ELR (cell line): ENCODE data around the gene TTBK2.
"Not testable (repeated sequence)": the region's sequence is repeated elsewhere in the genome, so short reads cannot be mapped to it uniquely, and the experiment has no call there.

Experiments
- DNase-seq: peaks from one replicate; pipeline ENCODE4 v3.0.0-alpha.2; 2015; ENCODE audit warnings: low read depth

TTBK2 gene

GRCh38 chr15:42825599-42825998 lies 95.0 kb downstream of the TTBK2 start:
- DNase-seq: no peak

GRCh38 chr15:42820811-42821210 lies 99.8 kb downstream of the TTBK2 start:
- no peak for DNase-seq

GRCh38 chr15:42819786-42820185 lies 100.8 kb downstream of the TTBK2 start:
- DNase-seq: no peak

- no peak for DNase-seq
Measured at GRCh38 chr15:42811433-42811832, 109.1 kb downstream of the TTBK2 start.

- DNase-seq: no peak
Measured at GRCh38 chr15:42808913-42809312, 111.7 kb downstream of the TTBK2 start.

GRCh38 chr15:42805266-42805665 lies 115.3 kb downstream of the TTBK2 start:
- DNase-seq: no peak

GRCh38 chr15:42804739-42805138 lies 115.8 kb downstream of the TTBK2 start:
- DNase-seq: no peak

GRCh38 chr15:42803436-42803835 lies 117.1 kb downstream of the TTBK2 start:
- no peak for DNase-seq

- DNase-seq: no peak
Measured at GRCh38 chr15:42802168-42802567, 118.4 kb downstream of the TTBK2 start.

- DNase-seq: peak; percentile 8
Measured at GRCh38 chr15:42800731-42801474, 119.7 kb downstream of the TTBK2 start.

- DNase-seq: no peak
Measured at GRCh38 chr15:42798802-42799201, 121.8 kb downstream of the TTBK2 start.

- DNase-seq: peak; percentile 31
Measured at GRCh38 chr15:42796955-42797782, 123.4 kb downstream of the TTBK2 start.

- no peak for DNase-seq
Measured at GRCh38 chr15:42788725-42789124, 131.9 kb downstream of the TTBK2 start.

GRCh38 chr15:42786978-42787377 lies 133.6 kb downstream of the TTBK2 start:
- DNase-seq: no peak

- no peak for DNase-seq
Measured at GRCh38 chr15:42785569-42785968, 135.0 kb downstream of the TTBK2 start.

GRCh38 chr15:42784705-42785104 lies 135.9 kb downstream of the TTBK2 start:
- DNase-seq: no peak

- DNase-seq: no peak
Measured at GRCh38 chr15:42782716-42783115, 137.9 kb downstream of the TTBK2 start.

- DNase-seq: no peak
Measured at GRCh38 chr15:42775416-42775815, 145.2 kb downstream of the TTBK2 start.

- DNase-seq: no peak
Measured at GRCh38 chr15:42772901-42773300, 147.7 kb downstream of the TTBK2 start.

GRCh38 chr15:42772144-42772543 lies 148.4 kb downstream of the TTBK2 start:
- DNase-seq: no peak

GRCh38 chr15:42766109-42766508 lies 154.5 kb downstream of the TTBK2 start:
- not testable (repeated sequence) for DNase-seq

- DNase-seq: not testable (repeated sequence)
Measured at GRCh38 chr15:42764154-42764731, 156.3 kb downstream of the TTBK2 start.

- not testable (repeated sequence) for DNase-seq
Measured at GRCh38 chr15:42761813-42762212, 158.8 kb downstream of the TTBK2 start.
